ENCODE measurements around the gene FZR1.
"Not testable (repeated sequence)": the region's sequence is repeated elsewhere in the genome, so short reads cannot be mapped to it uniquely, and the experiment has no call there.

FZR1 gene

DNA sequence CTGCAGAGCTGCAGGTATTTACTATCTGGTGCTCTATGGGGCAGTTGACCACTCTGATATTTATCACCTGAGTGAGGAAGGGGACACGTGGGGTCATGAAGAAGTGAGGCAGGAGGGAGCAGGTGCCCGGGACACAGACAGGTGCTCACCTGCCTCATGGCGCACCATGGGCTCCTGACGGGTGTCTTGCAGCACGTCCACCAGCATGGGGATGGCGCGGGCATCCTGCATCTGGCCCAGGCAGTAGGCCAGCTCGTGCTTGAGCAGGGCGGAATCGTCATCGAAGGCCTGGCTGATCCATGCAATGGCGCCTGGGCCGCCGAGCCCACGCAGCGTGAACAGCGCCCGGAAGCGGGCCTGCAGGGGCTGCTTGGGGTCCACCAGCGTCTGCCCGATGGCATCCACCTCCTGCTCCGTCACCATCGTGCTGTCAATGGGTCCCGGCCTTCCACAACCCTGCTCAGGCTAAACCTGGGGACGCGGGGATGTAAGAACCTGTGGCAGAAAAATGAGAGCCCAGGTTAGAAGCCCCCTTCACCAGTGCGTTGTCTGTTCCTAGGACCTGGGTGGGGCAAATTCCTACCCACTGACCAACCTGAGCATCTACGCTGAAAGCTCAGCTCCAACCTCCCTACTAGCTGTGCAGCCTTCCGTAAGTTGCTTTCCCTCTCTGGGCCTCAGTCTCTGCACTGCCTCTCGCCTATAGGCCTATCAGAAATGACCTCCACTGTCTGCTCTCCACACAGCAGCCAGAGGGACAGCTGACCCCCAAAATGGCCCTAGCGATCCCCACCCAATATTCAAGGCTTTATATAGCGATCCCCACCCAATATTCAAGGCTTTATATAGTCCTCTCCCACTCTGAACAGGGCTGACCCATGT lies 9.5 kb upstream of the FZR1 start:
- no peak for ATAC-seq

GRCh38 chr19:3497757-3498520 lies 8.2 kb upstream of the FZR1 start:
- no peak for ATAC-seq

- ATAC-seq: no peak
Measured at GRCh38 chr19:3499738-3500428, 6.2 kb upstream of the FZR1 start.

GRCh38 chr19:3500429-3501101 lies 5.5 kb upstream of the FZR1 start, which contains the start of gene DOHH:
Gene DOHH (minus strand): TSS chr19:3500674. CDS start chr19:3496814, 3,860 bp downstream.
- ATAC-seq: peak; percentile 90 to 92

DNA sequence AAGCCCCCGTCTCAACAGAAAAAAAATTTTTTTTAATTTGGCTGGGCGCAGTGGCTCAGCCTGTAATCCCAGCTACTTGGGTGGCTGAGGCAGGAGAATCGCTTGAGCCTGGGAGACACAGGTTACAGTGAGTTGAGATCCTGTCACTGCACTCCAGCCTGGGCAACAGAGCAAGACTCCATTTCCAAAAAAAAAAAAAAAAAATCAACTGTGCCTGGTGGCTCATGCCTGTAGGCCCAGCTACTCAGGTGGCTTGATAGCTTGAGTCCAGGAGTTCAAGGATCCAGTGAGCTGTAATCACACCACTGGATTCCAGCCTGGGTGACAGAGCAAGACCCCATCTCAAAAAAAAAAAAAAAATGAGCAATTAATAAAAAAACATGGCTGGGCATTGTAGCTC lies 4.3 kb upstream of the FZR1 start:
- ATAC-seq: no peak

DNA sequence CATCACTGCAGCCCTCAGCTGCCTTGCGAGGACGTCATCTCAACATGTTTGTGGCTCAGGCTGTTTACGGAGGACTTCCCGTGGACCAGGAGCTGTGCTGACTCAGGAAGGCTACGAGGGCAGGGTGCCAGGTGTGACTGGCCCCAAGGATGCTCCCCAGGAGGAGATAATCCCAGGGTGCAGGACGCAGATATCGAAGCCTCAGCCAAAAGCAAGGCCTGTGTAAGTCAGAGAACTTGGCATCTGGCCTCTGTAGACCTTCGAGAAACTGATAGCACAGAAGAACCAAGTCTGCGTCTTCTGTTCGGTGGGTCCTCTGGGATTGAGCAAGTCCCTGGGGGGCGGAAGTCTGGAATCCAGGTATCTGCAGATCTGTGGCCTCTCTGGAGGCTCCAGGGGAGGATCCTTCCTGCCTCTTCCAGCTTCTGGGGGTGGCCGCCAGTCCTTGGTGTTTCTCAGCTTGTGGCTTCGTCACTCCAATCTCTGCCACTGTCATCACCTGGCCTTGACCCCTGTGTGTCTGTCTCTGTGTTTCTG lies 3.0 kb upstream of the FZR1 start:
- no peak for ATAC-seq

DNA sequence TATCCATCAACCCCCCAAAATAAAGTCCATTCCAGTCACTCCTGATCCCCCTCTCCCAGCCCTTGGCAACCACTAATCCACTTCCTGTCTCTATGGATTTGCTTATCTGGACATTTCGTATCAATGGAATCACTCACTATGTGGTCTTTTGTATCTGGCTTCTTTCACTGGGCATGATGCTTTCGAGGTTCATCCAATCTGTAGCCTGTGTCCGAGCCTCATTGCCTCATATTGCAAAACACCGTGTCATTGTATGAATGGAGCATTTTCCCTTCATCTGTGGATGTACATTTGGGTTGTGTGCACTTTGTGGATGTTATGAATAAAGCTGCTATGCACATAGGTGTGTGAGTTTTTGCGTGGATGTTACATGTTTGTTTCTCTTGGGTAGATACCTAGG lies 1.4 kb upstream of the FZR1 start:
- no peak for ATAC-seq

DNA sequence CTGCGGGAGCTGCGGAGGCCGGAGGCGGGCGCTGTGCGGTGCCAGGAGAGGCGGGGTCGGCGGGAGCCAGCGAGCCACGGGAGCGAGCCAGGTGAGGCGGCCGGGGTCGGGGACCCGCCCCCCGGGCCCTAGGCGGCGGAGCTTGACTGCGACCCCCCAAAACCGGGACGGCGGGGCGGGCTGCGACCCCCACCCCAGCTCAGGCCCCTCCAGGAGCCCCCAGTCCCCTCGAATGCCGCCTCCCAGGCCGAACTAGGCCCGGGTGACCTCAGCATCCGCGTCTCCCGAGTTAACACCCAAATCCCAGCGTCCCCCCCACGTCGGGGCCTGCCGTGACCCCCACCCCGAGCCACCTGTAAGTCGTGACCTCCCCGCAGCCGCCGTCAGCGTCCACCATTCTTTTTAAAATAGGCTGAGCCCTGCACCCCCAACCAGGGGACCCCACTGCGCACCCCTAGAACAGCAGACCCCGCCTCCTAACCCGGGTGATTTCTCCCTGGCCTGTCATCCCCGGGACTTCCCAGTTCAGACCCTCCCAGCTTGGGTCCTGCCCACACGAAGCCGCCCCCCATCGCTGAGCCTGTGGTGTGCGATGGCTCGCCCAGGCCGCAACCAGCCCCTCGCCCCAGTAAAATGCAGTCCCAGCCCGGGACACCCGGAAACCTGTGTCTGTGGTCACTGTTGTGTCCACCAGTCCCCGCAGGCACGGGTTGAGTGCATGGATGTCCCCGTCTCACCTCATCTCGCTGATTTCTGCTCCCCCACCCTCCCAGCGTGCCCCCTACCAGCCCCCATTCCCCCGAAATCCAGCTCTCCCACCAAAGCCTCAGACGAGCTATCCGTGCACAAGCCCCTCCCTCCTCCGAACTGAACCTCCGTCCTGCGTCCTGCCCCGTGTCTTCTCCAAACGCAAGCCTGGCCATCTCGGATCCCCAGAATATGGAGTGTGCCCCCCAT lies 551 bp downstream of the FZR1 start:
- no peak for ATAC-seq

- ATAC-seq: no peak
Measured at GRCh38 chr19:3507371-3508120, 1.4 kb downstream of the FZR1 start.

GRCh38 chr19:3508121-3508661 lies 2.1 kb downstream of the FZR1 start:
- not testable (repeated sequence) for ATAC-seq

DNA sequence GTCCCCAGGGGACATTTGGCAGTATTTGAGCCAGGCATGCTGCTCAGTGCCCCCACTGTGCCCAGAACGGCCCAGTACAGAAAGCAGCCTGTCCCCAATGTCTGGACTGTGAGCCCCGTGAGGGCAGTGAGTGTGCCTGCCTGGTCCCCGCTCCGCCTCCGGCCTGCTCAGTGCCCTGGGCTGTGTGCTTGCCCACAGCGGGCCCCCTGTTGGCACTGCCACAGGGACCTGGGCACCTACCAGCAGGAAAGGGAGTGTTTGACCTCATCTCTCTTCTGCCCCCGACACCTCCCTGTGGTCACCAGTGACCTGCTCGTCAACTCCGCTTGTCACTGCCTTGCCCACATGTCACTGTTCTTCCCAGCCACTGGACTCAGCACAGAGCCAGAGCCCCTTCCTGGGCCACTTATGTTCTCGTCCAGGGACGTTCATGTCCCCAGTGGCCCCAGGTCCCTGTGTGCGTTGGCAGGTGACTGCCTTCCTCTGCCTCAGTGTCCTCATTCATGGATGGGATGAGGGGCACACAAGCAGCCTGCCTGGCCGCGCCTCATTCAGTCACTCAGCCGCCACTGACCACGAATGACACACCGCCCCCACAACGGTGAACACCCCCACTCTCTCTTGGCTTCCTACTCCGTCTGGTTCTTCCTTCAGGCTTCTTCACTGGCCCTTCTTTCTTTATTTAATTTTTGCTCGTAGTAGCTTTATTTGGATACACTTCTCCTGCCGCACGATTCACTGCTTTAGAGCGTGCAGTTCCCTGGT lies 2.8 kb downstream of the FZR1 start:
- ATAC-seq: no peak

DNA sequence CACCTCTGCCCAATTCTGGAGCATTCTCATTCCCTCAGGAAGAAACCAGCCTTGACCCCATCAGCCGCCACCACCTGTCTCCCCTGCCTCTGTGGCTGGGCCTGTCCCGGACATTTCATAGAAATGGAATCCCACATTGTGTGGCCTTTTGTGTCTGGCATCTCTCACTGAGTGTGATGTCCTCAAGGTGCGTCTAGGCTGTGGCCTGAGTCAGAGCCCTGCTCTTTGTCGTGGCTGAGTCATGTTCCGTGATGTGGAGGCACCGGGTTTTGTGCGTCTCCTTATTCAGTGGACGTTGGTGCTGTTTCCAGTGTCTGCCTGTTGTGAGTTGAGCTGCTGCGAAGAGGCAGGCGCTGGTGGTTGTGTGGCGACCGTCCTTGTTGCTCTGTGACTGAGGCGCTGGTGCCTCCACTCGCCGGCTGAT lies 3.5 kb downstream of the FZR1 start:
- ATAC-seq: peak; percentile 21 to 27

GRCh38 chr19:3510727-3511126 lies 4.6 kb downstream of the FZR1 start:
- ATAC-seq: no peak

GRCh38 chr19:3511506-3512251 lies 5.6 kb downstream of the FZR1 start:
- ATAC-seq: no peak

DNA sequence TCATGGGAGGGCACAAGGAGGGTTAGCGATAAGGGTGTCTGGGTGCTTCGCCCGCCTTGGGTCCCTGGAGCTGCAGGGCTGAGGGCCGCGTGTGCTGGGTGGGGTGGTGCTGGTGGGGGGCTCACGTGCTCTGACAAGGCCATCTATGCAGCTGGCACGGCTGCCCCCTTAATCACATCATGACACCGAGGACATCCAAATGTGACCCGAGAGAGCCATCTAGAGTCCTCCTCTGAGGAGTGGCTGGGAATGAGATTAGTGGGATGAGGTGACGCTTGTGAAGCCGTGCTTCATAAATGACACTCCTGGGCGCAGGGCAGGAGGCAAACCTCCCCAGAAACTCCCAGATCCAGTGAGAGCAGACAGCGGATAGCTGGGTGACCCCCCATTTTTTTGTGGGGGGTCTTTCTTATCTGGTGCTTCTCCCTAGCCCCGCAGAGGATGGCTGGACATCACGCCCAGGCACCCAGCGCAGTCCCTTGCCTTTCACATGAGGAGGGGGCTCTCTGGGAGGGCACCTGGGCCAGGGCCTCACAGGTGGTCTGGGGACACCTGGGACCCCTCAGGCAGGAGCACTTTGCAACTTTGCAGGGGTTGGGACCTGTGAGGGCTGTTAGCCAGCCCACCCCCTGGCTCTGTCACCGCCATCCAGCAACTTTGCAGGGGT lies 6.6 kb downstream of the FZR1 start:
- no peak for ATAC-seq

GRCh38 chr19:3513229-3514140 lies 7.4 kb downstream of the FZR1 start:
- ATAC-seq: no peak

DNA sequence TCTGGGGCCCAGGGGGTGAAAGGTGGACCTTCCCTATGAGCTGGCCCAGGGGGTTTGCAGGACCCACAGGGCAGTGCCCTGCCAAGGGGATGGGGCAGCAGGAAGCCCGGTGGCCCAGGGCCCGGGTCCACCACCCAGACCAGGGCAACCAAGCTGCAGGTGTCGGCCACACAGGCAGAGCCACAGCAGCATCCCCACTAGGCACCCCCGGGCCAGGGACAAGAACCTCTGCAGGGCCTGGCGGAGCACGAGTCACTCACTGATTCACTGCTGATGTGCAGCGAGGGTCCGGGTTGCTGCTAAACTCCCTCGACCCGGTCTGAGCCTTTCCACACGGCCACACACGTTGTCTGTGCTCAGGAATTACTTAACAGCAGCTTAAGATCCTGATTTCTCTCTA lies 8.8 kb downstream of the FZR1 start:
- ATAC-seq: no peak
